Measurements from ENCODE around the gene TMED4. TPM values are rescaled to one million over a fixed set of nuclear protein-coding genes. Genes with fewer than 3 reads are reported as not detected.

The TMED4 gene
- total and polyA plus RNA-seq, 2 experiments from 2014 or later = 43.5 to 98.5 TPM

GRCh38 chr7:44541876-44542610, 40.0 kb downstream of the TMED4 start:
- Histone ChIP-seq H3K9me2 (ENCODE audit: insufficient read depth) (no peaks in the 10 kb centered on the region), H3K36me3 (ENCODE audit: insufficient read depth) (no peaks in the 10 kb centered on the region), H3F3A (replicated peaks; ENCODE audit: low read depth) (no peaks in the 10 kb centered on the region), H3K27ac (ENCODE audit: low read depth) (no peak overlapping the region), H3K4me3 (no peak overlapping the region), H3K4me2 (no peak overlapping the region), H4K20me1 (replicated peaks; ENCODE audit: insufficient read depth) (no peaks in the 10 kb centered on the region), H3K27me3 (ENCODE audit: insufficient read depth) (no peaks in the 10 kb centered on the region), H2AFZ (no peak overlapping the region), H3K4me1 (ENCODE audit: insufficient read depth) (no peaks in the 10 kb centered on the region), H3K79me2 (replicated peaks; ENCODE audit: insufficient read depth) (no peaks in the 10 kb centered on the region)
- no peaks in the 10 kb centered on the region for H3K9me3 Mint-ChIP-seq
- H3K27me3 Mint-ChIP-seq (ENCODE audit: insufficient read depth, low read depth, poor library complexity) = peaks cover 13% of the 10 kb centered on the region
- TF ChIP-seq REST (IDR thresholded peaks at IDR 0.05; ENCODE audit: unreplicated experiment) (no peak), ZNF462 (CRISPR knock-in tag; IDR thresholded peaks at IDR 0.05) (no peak), EZH2phosphoT487 (IDR thresholded peaks at IDR 0.05; ENCODE audit: unreplicated experiment) (no peak), EZH2 (IDR thresholded peaks at IDR 0.05; ENCODE audit: low read depth, unreplicated experiment) (no peak), NANOG (IDR thresholded peaks at IDR 0.05; ENCODE audit: borderline replicate concordance) (no peak), STAT1 (IDR thresholded peaks at IDR 0.05; ENCODE audit: unreplicated experiment) (no peak), ETS1 (IDR thresholded peaks at IDR 0.05) (no peak), POLR2AphosphoS5 (IDR thresholded peaks at IDR 0.05; ENCODE audit: low read depth) (no peak), ZNF331 (CRISPR knock-in tag; IDR thresholded peaks at IDR 0.05; ENCODE audit: low read depth) (no peak), JUNB (IDR thresholded peaks at IDR 0.05; ENCODE audit: unreplicated experiment) (no peak), ZNF114 (CRISPR knock-in tag; IDR thresholded peaks at IDR 0.05) (no peak), CTCF (conservative IDR thresholded peaks at IDR 0.05; ENCODE audit: low read depth in 2 of 2) (no peak), CREB1 (CRISPR knock-in tag; IDR thresholded peaks at IDR 0.05; ENCODE audit: low read depth) (no peak)
- H3K4me3 Mint-ChIP-seq = no peak overlapping the region
- H3K36me3 Mint-ChIP-seq (ENCODE audit: low read depth) = no peaks in the 10 kb centered on the region
- H3K27ac Mint-ChIP-seq = no peak overlapping the region
- no peak for DNase-seq (ENCODE audit: low spot score)
- ATAC-seq = no peak
- H3K4me1 Mint-ChIP-seq = no peaks in the 10 kb centered on the region; the same call in 1 of the 3 replicates
